Stimulated activated CD8-positive, alpha-beta memory T cell treated with anti-CD3 and anti-CD28 coated beads, Interleukin-7, amount 100 ng/mL, for 1 hour (primary cell): ENCODE data around the gene PREP.
"Not testable (repeated sequence)": the region's sequence is repeated elsewhere in the genome, so short reads cannot be mapped to it uniquely, and the experiment has no call there.

Experiments
- DNase-seq, 2 donors: peaks; one replicate each; pipeline ENCODE4 v3.0.0-alpha.2; 2020; ENCODE audit warnings: low read depth in 2 of 2

The PREP gene

DNA sequence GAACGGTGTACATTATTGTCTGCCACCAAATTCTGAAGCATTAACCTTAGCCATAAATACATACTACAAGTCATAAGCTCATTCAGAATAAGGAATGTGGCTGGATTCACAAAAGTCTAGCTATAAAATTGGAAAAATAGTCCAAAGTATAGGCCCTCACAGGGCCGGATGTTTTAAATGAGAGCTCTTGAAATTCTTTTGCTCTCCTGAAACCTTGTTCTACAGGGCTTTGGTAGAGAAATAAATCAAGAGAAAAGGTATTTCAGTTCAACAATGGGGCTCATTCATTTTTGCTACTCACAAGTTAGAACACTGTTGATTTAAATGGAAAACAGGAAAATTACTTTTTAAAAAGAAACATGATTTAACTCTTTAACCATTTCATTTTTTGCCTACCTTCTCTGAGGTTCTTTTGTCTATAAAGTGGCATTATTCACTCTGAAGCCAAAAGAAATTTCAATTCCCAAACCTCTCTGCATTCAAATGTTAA, 58.0 kb downstream of the PREP start:
- DNase-seq = no peak

- not testable (repeated sequence) for DNase-seq
Measured at GRCh38 chr6:105338350-105338983, 64.4 kb downstream of the PREP start.

DNA sequence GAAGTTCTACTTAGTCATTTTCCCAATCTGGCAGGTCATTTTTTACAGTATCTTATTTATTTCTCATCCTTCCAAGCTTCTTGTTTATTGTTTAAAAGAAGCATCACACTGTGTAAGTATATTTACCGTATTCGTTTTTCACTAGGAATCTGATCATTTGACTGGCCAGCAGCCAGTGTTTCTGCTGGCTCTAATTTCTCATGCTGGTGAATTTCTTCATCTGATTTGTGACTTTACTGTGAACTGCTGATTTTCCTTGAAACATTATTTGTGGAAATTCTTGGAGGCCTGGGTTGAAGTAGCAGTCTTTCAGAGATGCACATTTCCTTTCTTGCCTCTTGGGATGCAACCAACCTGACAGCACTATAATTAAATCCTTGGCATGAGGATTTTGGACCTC, 65.9 kb downstream of the PREP start:
- no peak for DNase-seq

DNA sequence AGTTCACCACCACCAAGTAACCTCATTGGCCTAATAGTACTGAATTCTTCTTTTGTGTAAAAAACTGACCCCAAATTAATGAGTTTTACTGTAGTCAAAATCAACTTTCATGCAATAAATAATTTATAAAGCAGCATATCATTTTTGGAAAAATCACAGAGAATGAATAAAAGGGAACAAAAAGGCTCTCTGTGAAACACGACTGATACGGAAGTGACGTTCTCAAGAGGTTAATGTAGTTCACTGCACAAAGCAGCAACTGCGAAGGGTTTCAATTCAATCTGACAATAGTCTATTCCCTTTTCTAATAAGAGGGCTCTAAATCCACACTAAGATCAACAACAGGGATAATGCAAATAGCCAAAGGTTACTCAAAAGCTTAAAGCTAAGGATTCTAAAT, 70.3 kb downstream of the PREP start:
- no peak for DNase-seq

DNA sequence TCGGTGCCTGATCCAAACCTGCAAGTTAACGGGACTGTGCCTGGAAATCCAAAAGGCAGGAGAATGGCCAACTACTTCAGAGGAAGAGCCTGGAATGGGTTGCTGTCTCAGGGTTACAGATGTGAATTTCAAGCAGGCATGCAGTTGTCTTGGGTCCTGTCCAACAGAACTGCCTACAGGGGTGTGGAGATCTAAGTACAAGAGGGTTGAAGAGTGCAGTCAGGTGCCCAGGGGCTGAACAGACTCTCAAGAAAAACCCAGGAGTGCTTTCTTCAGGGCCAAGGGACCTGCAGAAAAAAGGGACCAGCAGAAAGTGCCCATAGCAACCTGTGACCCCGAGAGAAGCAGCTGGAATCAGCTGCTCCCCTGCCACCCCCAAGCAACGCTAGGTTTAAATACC, 71.0 kb downstream of the PREP start:
- no peak for DNase-seq

- no peak for DNase-seq
Measured at GRCh38 chr6:105330913-105331312, 72.0 kb downstream of the PREP start.

- no peak for DNase-seq
Measured at GRCh38 chr6:105330364-105330763, 72.5 kb downstream of the PREP start.

DNA sequence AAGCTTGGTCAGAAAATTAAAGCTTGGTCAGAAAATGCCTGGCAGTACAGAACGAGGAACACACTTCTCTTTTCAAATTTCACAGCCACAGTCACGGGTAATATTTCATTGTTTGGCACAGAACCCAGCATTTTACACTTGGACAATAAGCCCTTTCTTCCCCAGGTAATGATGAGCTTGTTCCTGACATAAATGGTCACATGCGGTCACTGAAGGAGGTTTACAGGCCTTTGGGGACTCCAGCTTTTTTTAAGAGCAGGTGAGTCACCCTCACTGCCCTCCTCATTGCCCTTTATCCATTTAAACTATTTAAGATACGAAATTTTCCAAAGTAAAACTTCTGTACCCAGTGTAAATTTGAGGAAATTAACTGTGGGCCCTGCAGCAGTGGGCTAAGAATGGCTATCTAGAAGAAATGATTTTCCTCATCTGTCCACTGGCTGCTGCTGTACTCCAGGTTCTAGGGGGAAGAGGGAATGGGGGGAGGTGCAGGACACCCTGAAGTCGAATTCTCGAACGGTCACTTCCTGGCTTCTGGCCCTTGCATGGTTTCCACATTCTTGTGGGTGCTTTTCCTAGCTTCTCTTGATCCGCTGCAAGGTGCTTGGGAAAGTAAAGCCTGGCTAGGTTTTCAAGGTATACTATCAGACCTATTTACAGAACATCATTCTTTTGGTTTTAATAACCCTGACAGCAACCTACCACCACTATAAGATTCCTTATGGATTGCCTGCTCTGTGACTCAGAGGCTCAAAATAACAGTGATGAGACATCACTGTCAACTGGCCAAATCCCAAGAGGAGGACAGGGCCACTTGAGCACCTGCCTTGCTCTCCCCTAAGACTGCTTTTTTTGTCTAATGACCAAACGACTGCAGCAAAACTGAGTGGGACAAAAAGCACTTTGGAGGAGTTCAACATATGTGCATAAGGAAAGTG, 75.8 kb downstream of the PREP start:
- no peak for DNase-seq

DNA sequence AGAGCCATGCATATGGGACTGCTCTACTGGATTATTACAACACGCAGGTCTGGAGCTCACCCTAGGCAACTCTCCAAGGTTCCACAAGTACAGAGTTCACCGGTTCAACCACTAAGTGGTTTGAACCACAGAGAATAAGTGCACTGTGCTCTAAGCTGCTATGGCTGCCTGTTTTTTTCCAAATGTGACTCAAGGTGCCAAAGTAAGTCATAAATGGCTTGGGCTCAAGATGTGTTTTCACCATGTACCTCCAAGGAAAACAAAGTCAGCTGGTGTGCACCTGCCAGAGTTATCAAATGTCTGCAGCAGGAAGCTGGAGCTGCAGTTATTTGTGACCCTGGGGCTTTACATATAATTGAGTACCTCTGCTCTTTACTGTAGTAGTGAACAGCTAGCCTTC, 76.7 kb downstream of the PREP start:
- no peak for DNase-seq

DNA sequence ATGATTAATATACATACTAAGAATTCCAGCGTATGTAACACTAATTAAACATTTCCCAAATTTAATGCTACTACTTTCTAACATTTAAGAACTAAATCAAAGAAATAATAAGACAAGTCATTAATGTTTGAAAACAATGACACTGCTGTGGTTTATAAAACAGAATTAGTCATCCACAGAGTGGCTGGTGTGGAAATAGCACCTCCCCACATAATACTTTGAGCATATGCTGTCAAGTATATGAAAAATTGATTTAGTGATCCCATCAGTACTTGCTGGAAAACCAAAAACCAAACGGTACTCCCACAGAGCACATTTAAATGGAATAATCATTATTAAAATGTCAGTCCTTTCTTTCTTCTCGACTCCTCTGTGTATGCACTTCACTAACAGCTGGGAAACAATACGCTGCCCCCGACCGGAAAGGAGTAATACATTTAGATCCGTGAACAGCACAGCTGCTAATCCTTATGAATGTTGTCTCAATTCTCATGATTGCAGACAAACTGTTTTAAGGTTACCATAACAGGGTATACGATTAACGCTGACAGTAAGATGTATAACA, 78.4 kb downstream of the PREP start:
- no peak for DNase-seq

DNA sequence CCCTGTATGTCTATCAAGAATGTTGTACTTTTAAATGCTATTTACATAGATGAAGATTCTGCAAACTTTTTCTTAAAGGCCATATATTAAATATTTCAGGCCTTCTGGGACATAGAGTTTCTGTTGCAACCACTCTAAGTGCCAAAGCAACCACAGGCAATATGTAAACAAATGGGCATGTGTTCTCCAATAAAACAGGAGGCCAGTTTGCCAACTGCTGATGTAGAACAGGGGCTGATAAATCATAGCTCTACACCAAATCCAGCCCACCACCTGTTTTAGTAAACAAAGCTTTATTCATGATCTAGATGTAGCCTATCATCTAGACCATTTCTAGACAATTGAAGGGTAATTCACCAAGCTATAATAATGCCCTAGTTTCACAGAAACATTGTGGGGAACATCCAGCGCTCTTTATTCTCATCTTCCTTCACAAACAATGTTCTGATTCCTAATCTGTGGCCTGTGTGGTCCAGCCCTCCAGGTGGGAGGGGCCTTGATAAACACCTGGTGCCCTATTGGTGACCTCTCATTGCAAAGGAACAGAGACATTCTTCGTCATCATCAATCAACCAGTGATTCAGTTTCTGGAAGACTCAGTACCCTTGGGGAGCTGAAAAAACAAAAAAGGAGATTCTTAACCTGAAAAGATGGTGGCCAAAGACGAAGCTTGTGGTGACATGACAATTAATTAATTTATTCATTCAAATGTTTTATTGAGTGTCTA, 80.2 kb downstream of the PREP start:
- DNase-seq = no peak

DNA sequence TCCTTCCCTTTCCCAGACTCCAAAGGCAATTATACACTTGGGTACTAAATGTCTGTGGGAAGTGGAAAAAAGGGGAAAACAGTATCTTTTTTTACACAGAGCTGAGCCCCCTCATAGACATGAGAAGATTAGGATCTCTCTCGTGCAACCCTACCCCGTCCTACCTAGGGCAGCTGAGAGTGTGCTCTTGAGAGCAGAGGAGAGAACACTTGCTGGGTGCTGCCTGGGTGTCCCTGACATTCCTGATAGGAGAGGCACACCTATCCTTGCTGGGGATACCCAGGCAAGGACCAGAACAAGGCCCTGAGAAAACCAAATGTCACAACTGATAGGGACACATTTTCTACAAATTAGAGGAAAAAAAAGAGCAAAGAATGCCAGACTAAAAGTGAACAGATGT, 81.2 kb downstream of the PREP start:
- DNase-seq = no peak

GRCh38 chr6:105321207-105321606, 81.7 kb downstream of the PREP start:
- DNase-seq = no peak

DNA sequence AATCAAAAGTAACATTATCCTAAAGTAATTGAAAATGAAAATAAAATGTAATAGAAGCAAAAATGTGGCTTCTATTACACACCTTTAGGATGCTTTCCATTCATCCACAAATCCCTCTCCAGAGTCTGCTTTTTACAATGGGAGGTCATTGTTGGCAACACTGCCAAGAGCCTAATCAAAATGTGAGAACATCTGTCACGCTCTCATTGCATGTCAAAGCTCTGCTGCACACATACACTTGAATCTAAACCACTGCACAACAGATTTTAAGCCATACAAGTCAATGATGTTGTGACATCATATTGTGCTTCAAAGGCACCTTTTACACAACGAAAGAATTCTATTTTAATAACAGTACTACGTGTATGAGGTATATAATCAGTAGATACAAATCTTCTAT, 82.1 kb downstream of the PREP start:
- no peak for DNase-seq

GRCh38 chr6:105320271-105320670, 82.6 kb downstream of the PREP start:
- no peak for DNase-seq

- no peak for DNase-seq
Measured at GRCh38 chr6:105319331-105319730, 83.6 kb downstream of the PREP start.

GRCh38 chr6:105318660-105319059, 84.2 kb downstream of the PREP start:
- no peak for DNase-seq

DNA sequence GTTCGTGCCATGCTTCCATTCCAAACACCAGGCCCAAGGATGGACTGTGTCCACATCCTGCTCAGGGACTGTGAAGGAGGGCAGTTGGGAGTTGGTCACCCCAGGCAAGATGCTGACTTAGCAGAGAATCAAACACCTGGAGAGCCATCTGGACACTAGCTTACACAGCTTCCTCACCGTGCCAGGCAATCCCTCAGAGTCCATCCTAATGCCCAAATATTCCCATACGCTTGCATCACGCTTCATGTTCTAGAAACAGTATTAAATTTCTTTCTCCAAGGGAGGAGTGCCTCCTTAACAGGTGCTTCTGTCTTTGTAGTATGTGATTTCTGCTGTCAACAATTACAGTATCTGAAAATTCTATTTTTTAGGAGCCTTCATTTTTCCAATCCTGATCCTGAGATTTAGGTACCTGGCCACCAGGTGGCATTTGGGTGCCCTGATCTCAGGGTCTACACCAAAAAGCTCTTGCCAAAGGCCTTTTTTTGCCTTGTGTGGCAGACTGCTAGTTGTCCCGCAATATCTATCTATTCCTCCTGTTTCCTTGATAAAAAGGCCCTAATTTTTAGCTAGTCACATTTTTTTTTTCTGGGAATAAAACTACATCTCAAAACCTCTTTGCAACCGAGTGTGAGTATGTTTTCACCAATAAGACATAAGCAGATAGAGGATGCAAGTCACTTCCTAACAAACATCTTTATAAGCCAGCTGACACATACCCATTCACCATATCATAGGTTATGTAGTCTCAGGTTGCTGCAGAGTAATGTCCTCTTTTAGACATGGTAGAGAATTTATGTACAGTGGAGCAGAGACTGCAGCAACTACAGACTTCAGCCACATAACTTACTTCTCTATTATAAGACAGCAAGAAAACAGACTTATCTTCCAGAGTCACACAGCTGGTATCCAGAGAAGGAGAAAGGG, 85.0 kb downstream of the PREP start:
- no peak for DNase-seq

DNA sequence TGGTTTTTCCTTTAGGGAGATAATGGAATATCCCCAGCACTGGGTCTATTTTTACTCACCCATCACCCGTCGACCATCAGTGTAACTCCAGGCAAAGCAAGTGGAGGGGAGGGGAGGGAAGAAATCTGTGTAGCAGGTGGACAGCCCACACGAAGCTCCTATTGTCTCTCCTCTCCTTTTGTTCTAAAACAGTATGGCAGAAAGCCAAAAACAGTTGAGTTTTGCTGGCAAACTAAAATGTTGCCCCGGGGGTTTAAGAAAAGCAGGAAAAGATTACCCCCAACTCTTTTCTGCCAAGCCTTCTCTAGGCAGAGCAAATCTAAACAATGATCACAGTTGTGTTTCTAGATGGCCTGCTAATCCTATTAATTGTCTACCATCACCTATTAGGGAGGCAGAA, 89.7 kb downstream of the PREP start:
- no peak for DNase-seq

DNA sequence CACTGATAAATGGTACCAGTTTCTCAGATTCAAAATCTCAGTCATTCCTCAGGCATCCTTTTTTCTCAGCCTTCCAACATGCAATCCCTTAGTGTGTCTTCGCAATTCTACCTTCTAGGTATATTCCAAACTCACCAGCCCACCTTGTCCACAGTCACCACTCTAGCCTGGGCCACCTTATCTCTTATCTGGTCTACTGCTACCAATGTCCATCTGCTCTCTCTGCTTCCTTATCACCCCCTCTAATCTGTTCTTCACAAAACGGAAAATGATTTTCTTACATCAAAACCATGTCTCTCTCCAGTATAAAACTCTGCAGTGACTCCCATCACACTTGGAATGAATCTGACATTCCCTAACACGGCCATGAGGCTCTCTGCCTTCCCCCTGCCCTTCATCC, 91.9 kb downstream of the PREP start:
- no peak for DNase-seq

- DNase-seq = no peak
Measured at GRCh38 chr6:105310371-105310770, 92.5 kb downstream of the PREP start.
